ENCODE measurements around the gene TMOD2.

Gene TMOD2

DNA sequence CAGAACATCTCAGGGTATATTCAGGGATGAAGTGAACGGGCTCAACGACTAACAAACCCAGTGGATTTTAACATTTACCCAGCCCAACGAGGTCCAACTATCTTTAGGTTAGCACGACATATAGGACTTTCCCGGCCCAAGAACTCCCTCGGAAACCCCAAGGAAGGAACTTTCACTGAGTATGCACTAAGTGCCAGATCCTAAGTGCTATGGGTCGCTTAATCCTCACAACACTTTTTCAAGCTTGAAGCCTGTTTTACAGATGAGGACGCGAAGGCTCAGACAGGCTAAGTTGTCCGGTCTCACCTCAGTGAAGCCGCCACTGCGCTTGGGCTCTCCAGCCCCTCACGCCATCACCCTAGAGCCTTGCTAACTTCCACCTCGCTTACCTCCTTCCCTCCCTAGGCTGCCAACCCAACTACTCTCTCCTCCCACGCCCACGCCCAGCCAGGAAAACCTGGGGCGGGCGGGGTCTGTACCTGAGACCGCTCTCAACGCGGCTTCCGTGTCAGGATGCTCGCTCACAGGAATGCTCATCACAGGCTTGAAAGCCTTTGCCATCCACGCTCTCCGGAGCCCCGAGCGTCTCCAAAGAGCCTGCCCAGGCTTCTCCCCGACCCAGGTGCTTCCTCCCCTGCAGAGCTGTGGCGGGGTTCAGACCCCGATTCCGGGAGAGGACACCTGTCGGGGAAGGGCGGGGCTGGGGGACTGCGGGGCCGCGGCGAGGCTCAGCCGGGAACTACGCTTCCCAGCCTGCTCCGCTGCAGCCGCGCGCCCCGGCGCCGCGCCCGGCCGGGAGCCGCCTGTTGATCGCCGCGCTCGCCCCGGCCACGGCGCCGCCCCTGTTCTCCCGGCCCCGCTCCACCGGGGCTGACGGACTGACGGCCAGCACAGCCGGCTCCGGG lies at the start of gene TMOD2:
Gene TMOD2, plus strand, starts transcription at position 806 of the 905 bp plus-strand sequence. CDS start 14,845 bp downstream, outside the sequence.
- DNase-seq (ENCODE audit: low spot score): peak; percentile 61

DNA sequence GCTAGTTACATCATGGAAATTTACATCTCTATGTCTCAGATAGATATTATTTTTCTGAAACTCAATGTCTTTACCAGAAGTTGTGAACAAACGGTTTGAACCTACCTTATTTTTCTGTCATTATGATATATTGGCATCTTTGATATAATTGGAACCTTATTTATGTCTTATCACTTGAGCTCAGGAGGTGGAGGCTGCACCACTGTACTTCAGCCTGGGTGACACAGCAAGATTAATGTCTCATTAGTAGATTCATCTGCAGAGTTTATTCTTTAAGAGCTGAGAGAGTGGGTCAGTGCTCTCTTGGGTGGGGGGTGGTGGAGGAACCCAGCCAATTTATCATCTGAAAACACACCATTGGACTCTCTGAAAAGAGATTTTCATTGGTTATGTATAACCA lies 48.7 kb upstream of the TMOD2 start:
- DNase-seq (ENCODE audit: low spot score): no peak

DNA sequence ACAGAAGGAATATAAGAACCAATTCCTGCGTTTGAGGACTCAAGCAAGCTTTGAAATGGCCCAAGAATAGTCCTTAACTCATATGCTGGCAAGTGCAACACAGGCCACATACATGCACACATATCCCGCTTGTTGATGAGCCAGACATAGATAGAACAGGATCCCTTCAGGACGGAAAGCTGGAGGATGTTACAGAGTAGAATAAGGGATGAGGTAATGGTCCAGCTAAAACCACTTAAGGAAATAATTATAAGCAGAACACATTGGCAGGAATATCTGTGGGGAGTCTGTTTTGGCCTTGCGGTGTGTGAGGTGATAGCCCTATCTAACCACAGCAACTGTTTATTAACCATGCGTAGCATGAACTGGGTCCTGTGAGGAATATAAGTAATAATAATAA lies 45.1 kb upstream of the TMOD2 start:
- no peak for DNase-seq (ENCODE audit: low spot score)

GRCh38 chr15:51706926-51707608 lies 44.3 kb upstream of the TMOD2 start:
- no peak for DNase-seq (ENCODE audit: low spot score)

DNA sequence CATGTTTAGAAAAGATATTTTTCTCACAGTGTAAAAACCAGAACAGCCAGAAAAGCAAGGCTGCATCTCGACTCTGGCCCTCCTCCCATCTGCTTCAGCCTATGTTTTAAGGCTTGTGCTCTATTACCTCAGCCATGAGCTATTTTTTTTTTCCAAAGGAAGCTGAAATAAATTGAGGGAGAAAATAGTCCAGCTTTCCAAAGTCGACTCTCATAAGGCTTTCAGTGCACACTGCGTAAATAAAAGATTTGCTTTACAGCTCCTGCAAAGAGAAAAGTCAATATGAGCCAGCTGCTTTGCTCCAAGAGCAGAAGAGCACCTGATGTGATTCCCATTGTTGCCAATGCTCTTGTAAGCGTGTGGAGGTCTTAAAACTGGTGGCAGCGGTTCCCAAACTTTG lies 43.4 kb upstream of the TMOD2 start:
- DNase-seq (ENCODE audit: low spot score): no peak

GRCh38 chr15:51709031-51709430 lies 42.4 kb upstream of the TMOD2 start:
- DNase-seq (ENCODE audit: low spot score): no peak

DNA sequence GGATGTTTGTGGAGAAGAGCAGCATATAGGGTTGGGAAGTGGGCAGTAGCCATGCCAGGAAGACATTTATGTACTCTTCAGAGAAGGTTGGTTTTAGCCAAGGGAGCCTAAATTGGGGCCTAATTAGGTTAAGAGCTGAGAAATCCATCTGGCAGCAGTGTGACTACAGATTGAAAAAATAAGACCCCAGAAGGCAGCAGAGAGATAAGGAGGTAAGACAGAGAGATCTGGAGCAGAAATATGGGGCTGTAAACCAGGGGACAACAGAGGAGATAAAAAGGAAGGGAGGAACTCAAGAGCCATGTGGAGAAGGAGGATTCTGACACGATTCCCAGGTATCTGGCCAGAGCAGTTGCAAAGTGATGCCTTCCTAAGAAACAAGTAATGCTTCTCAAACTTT lies 37.2 kb upstream of the TMOD2 start:
- DNase-seq (ENCODE audit: low spot score): no peak

DNA sequence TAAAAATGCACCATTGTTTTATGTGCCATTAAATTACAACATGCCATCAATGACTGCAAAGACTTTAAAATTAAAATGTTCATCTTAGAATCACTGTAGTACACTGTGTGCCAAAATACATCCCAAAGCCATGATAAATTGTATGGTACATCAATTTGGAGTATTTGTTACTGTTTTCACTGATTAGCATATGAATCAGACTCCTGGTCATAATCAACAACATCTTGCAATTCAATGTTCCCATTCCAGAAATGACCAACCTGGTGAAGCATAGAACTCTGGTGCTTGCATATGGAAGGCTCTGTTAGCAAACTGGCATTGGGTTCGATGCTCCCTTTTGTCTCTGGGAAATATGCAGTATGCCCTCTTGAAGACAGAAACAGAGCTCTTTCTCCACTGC lies 36.5 kb upstream of the TMOD2 start:
- DNase-seq (ENCODE audit: low spot score): no peak

- DNase-seq (ENCODE audit: low spot score): no peak
Observed at GRCh38 chr15:51718219-51718618, 33.2 kb upstream of the TMOD2 start.

DNA sequence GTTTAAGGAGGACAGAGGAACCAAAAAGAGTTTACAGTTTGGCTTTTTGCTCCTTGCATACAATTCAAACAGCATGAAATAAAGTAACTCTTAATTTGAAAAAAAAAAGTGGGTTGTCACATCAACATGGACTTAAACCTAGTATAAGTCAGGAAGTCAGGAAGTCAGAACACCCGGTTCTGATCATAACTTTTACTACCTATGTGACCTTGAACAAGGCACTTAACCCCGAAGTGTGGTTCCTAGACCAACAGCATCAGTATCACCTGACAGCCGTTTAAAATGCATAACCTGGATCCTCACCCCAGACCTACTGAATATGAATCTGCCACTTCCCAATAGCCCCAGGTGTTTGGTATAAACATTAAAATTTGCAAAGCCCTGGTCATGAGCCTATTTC lies 32.7 kb upstream of the TMOD2 start:
- DNase-seq (ENCODE audit: low spot score): no peak

- no peak for DNase-seq (ENCODE audit: low spot score)
Observed at GRCh38 chr15:51720201-51720995, 31.0 kb upstream of the TMOD2 start.

DNA sequence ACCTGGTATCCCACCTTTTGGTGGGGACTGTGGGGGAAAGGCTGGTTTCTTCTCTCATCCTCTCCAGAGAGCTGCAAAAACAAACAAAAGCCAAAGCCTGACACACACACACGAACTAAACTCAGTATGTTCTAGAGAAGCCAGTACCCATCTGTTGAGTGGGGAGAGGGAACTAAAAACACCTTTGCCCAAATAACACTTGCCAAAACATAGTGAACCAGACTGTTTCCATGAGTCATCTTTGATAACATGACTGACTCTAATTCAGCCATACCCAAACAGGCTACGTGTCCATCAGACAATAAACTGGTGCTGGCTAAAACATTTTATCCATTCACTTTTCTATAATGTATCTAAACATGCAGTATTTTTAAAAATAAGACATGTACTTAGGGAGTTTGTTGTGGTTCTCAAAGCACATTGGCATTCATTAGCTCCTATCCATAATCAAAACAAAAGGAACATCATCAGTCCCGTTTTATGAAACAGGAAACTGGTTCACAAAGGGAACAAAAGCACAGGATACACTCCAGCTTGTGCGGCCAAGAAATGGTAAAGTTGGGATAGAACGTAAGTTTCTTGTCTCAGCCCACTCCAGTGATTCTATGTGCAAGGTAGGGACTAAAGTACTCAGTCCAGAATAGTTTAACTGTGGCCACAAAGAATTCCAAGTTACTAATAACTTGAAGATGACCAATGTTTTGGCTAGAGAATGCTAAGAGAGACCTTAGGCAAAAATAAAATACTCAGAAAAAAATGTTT lies 30.0 kb upstream of the TMOD2 start:
- no peak for DNase-seq (ENCODE audit: low spot score)

DNA sequence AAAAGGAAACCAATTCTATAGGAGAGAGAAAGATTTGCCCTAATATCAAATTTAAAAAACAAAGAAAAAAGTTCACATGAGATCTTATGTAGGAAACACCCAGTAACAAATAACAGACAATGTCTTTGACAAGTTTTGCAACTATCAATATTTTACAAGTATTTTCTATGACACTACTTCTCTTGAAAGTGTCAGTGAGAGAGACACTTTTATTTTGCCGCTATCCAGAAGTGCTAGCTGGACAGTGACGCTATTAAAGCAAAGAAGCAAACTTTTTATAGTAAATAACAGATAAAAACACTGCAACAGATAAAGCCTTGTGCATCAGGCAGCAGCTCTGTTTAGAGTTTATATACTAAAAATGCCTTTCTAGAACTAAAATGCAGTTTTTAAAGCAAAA lies 27.2 kb upstream of the TMOD2 start:
- DNase-seq (ENCODE audit: low spot score): no peak

DNA sequence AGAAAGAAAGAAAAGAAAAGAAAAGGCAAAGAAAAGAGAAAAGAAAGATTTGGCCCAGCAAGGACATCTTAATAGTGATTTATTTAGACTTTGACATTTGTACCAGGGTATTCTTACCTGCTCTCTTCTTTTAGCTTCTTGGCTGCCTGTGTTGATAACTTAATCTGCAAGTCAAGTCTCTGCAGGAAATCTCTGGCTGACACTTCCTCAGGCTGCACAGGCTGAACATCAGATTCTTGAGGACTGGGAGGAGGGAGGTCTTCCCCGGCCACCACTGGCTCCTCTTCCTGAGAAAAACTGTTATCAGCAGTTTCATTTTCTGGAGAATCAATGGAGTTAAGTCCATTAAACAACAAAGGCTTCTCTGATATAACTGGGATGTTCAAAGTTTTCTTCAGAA lies 26.7 kb upstream of the TMOD2 start:
- no peak for DNase-seq (ENCODE audit: low spot score)

DNA sequence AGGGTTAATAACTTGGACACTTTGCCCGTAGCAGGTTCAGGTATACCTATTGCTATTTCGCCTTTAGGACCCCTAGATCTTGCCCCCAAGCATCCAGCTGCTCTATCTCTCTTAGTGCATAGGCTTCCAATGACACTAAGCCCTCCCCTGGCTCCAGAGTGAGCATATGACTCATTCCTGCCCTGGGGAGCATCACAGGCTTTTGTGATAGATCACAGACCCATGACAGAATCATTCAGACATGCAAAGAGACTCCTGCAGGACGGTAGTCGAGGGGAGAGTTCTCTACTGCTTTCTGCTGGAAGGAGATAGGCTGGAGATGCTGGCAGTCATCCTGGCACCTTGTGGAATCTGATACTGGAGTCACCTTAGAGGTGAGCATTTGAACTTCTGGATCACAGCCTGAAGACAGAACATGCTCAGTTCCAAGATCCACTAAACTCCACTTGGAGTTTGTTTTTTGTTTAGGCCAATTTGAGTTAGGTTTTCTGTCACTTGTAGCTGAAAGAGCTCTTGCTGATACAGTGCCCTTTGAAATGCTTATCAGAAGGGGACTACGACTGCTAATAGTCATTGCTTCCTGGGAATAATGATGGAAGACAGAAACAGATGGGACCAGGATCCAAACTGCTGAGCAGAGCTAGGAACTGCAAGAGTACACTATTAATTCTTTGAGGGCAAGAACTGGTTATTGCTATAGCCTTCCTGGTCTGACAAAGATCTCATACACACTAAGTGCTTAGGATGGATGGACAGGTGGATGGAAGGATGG lies 24.9 kb upstream of the TMOD2 start:
- DNase-seq (ENCODE audit: low spot score): peak; percentile 44

DNA sequence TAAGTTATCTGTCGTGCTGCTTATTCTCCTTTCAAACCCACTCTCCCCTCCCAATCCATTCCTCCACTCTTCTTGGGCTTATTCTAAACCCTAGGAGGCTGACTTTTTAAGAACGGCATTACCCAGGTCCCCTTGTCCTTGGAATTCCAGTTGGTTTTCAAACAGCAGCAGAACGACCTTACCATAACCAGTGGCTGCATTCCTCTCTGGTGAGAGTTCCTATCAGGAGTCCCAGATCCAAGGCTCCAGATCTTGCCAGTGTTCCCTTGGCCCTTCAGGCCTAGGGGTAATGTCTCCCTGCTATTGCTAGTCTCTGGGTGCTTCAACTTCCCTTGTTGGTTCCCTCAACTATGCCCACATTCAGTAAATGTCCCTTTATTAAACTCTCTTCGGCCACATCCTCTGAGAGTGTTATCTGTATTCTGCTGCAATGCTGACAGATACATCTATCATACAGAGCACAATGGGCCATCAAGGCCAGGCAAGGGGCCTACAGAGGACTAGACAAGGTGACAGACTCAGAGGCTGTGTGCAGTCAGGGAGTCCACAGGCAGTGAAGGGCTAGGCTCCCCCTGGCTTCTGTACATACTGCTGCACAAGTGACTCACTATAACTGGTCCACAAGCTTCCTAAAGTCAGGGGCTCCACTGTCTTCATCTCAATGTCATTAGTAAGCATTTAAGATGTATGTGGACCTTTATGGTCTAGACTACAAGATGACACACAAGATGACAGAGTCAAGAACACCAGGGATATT lies 24.1 kb upstream of the TMOD2 start:
- no peak for DNase-seq (ENCODE audit: low spot score)

- no peak for DNase-seq (ENCODE audit: low spot score)
Observed at GRCh38 chr15:51731549-51732267, 19.7 kb upstream of the TMOD2 start.

GRCh38 chr15:51732646-51733045 lies 18.8 kb upstream of the TMOD2 start:
- DNase-seq (ENCODE audit: low spot score): no peak

DNA sequence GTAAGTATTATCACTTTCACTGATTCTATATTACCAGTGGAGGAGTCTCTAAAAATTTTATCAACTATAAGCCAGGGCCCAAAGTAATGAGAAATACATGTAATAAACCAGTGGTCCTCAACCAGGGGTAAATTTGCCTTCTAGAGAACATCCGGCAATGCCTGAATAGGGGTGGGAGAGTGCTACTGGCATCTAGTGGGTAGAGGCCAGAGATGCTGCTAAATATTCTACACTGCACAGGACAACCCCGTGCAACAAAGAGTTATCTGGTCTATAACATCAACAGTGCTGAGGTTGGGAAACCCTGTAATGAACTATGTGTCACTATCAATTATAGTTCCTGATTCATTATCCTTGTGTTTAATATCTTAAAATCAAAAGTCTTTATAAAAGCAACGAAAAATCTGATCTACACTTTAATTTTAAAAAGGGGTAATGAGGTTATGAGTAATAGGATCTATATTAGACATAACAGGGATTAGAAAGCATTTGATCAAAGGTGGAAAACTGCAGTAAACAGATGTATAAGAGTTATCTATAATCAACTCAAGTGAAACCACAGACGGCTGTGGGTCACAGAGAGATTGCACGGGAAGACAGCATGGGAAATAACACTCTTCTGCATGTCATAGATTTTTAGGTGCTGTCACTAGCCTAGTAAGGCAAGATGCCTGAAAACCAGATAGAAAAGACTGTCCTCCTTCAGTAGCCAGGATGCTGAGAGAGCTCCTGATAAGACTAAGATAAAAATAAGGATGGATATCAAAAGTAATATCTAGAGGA lies 16.0 kb upstream of the TMOD2 start:
- peak; percentile 48 for DNase-seq (ENCODE audit: low spot score)
